Measurements from ENCODE around the gene IPO11. TPM values are rescaled to one million over a fixed set of nuclear protein-coding genes. Genes with fewer than 3 reads are reported as not detected.

IPO11 gene
- total RNA-seq, result 32.0 and 32.4 TPM in 2 replicates

GRCh38 chr5:62412549-62413329 is at the start of gene IPO11:
TSS of gene IPO11 (plus strand) at chr5:62412763. CDS start at chr5:62437280, 24,517 bp downstream.

GRCh38 chr5:62403411-62404250 is 8.9 kb upstream of the IPO11 start, which contains the start of gene DIMT1:
TSS of gene DIMT1 (minus strand) at chr5:62403905. CDS start at chr5:62403772, 133 bp downstream.

GRCh38 chr5:62578540-62578939 is 166.0 kb downstream of the IPO11 start, which contains the start of gene LRRC70:
TSS of gene LRRC70 (plus strand) at chr5:62578819. CDS start at chr5:62579439, 620 bp downstream.

Other genes starting within 250 kb of the IPO11 start
- gene KIF2A, start 106.6 kb upstream of the IPO11 start, total RNA-seq, result 52.5 TPM in 2 replicates
- 23.5 and 25.9 TPM in 2 replicates for gene DIMT1, start 8.9 kb upstream of the IPO11 start, total RNA-seq
- gene LRRC70, start 166.1 kb downstream of the IPO11 start, total RNA-seq, result 0.89 and 1.0 TPM in 2 replicates

All from smooth muscle cell of the pulmonary artery (primary cell).